GM21723 (cell line): ENCODE data around the gene EMP3.
"Not testable (repeated sequence)": the region's sequence is repeated elsewhere in the genome, so short reads cannot be mapped to it uniquely, and the experiment has no call there.

Source experiments
- ATAC-seq: cut with Tn5 transposase; IDR thresholded peaks from one replicate; pipeline ENCODE4 v1.9.1; 2021; ENCODE audit warnings: mild to moderate bottlenecking, moderate library complexity; ENCODE audit not compliant: unreplicated experiment

EMP3 gene

GRCh38 chr19:48325265-48325910 is at the start of gene EMP3:
TSS of gene EMP3 (plus strand) at chr19:48325552. CDS start at chr19:48326845, 1,293 bp downstream.
- no peak for ATAC-seq

GRCh38 chr19:48279747-48280146 is 45.6 kb upstream of the EMP3 start:
- no peak for ATAC-seq

- ATAC-seq, result no peak
Observed at GRCh38 chr19:48283908-48284307, 41.4 kb upstream of the EMP3 start.

- ATAC-seq, result no peak
Observed at GRCh38 chr19:48284896-48285295, 40.5 kb upstream of the EMP3 start.

- ATAC-seq, result no peak
Observed at GRCh38 chr19:48287748-48288147, 37.6 kb upstream of the EMP3 start.

- no peak for ATAC-seq
Observed at GRCh38 chr19:48290401-48290770, 35.0 kb upstream of the EMP3 start.

GRCh38 chr19:48290771-48291488 is 34.4 kb upstream of the EMP3 start:
- ATAC-seq, result no peak

- not testable (repeated sequence) for ATAC-seq
Observed at GRCh38 chr19:48291489-48291815, 33.9 kb upstream of the EMP3 start.

GRCh38 chr19:48292798-48293197 is 32.6 kb upstream of the EMP3 start:
- no peak for ATAC-seq

- no peak for ATAC-seq
Observed at GRCh38 chr19:48295458-48295857, 29.9 kb upstream of the EMP3 start.

GRCh38 chr19:48296963-48297734 is 28.2 kb upstream of the EMP3 start:
- no peak for ATAC-seq

GRCh38 chr19:48297975-48298374 is 27.4 kb upstream of the EMP3 start:
- ATAC-seq, result no peak

GRCh38 chr19:48301886-48302599 is 23.3 kb upstream of the EMP3 start:
- ATAC-seq, result no peak

- ATAC-seq, result no peak
Observed at GRCh38 chr19:48302600-48302959, 22.8 kb upstream of the EMP3 start.

GRCh38 chr19:48303367-48303766 is 22.0 kb upstream of the EMP3 start:
- ATAC-seq, result no peak

- ATAC-seq, result no peak
Observed at GRCh38 chr19:48303866-48304265, 21.5 kb upstream of the EMP3 start.

- no peak for ATAC-seq
Observed at GRCh38 chr19:48308631-48309586, 16.4 kb upstream of the EMP3 start.

- ATAC-seq, result not testable (repeated sequence)
Observed at GRCh38 chr19:48309731-48310130, 15.6 kb upstream of the EMP3 start.

- ATAC-seq, result no peak
Observed at GRCh38 chr19:48310227-48310626, 15.1 kb upstream of the EMP3 start.

GRCh38 chr19:48311384-48311783 is 14.0 kb upstream of the EMP3 start:
- ATAC-seq, result no peak
